CD4-positive, alpha-beta T cell (primary cell): Measurements from ENCODE around the gene CHRNA9. TPM values are rescaled to one million over a fixed set of nuclear protein-coding genes. Genes with fewer than 3 reads are reported as not detected.
A peak's percentile ranks its signal among the peaks of the same experiment; 100 is the strongest.

Experiments used
- ATAC-seq: fragments of 200-7000 bp; cut with Tn5 transposase; one replicate; pipeline ENCODE4 v1.10.0; 2022; ENCODE audit warnings: mild to moderate bottlenecking; ENCODE audit not compliant: poor library complexity
- CTCF ChIA-PET: fragments of 350-600 bp; sonication (Branson Sonifier 250); formaldehyde crosslinking; loops from one replicate; lab custom pipeline; 2021; ENCODE audit warnings: antibody characterized with exemption, inconsistent platforms; lab: Charles Lee
- POLR2A ChIA-PET: fragments of 350-600 bp; sonication (Branson Sonifier 250); formaldehyde crosslinking; loops from one replicate; lab custom pipeline; 2021; ENCODE audit warnings: antibody characterized with exemption, inconsistent platforms; lab: Charles Lee
- DNase-seq, 14 experiments: peaks; one replicate each; pipeline ENCODE4 v3.0.0-alpha.2; 2013 to 2020; ENCODE audit warnings: mixed read lengths in 2 of 14
- H3K27ac ChIP-seq, 2 donors: one replicate each; pipeline versions ENCODE4 v1.5.1 to v1.7.0; 2013; ENCODE audit warnings: low read length in 2 of 2, low read depth in 1 of 2, mild to moderate bottlenecking in 1 of 2
- H3K27me3 ChIP-seq, 2 experiments: 1 replicate in 1 of 2; 2 replicates in 1 of 2; pipeline versions ENCODE4 v1.6.1 to v1.7.0; 2013; ENCODE audit warnings: low read length in 2 of 2, control low read depth in 1 of 2, mild to moderate bottlenecking in 1 of 2, moderate library complexity in 1 of 2; ENCODE audit not compliant: insufficient read depth in 2 of 2, control insufficient read depth in 1 of 2
- H3K36me3 ChIP-seq: one replicate; pipeline ENCODE4 v1.6.1; 2013; ENCODE audit warnings: low read length, control low read depth; ENCODE audit not compliant: insufficient read depth
- H3K4me1 ChIP-seq: one replicate; pipeline ENCODE4 v1.6.1; 2013; ENCODE audit warnings: low read length, control low read depth; ENCODE audit not compliant: insufficient read depth
- H3K4me3 ChIP-seq: one replicate; pipeline ENCODE4 v1.5.1; 2013; ENCODE audit warnings: mild to moderate bottlenecking, low read length, moderate library complexity
- H3K9me3 ChIP-seq, 2 experiments: 1 replicate in 1 of 2; 2 replicates in 1 of 2; pipeline versions ENCODE4 v1.6.1 to v1.7.0; 2013; ENCODE audit warnings: low read length in 2 of 2, mild to moderate bottlenecking in 2 of 2, control low read depth in 1 of 2, moderate library complexity in 1 of 2; ENCODE audit not compliant: control insufficient read depth in 1 of 2, insufficient read depth in 1 of 2
- H3K27ac Mint-ChIP-seq: one replicate; pipeline ENCODE4 v1.8.0; 2020; ENCODE audit warnings: mixed read lengths
- H3K27me3 Mint-ChIP-seq: one replicate; pipeline ENCODE4 v1.8.0; 2021; ENCODE audit warnings: mixed read lengths
- H3K36me3 Mint-ChIP-seq: one replicate; pipeline ENCODE4 v1.8.0; 2021; ENCODE audit warnings: low read depth, mixed read lengths
- H3K4me1 Mint-ChIP-seq: one replicate; pipeline ENCODE4 v1.8.0; 2021; ENCODE audit warnings: low read depth, mixed read lengths
- H3K4me3 Mint-ChIP-seq: one replicate; pipeline ENCODE4 v1.8.0; 2020; ENCODE audit warnings: mild to moderate bottlenecking, mixed read lengths
- H3K9me3 Mint-ChIP-seq: one replicate; pipeline ENCODE4 v1.8.0; 2020; ENCODE audit warnings: mixed read lengths
- CTCF ChIP-seq: fragments of 200-600 bp; IDR thresholded peaks from one replicate; pipeline ENCODE4 v1.8.0; 2022; ENCODE audit warnings: antibody characterized with exemption, mild to moderate bottlenecking
- intact Hi-C, 2 experiments: fragments of 100-400 bp; cut with DNase I in 1 of 2; cut with micrococcal nuclease in 1 of 2; formaldehyde crosslinking; loops; one replicate each; pipeline versions ENCODE4 v1.15.1 to v1.9.0; 2023 to 2025; cut with DNase I, micrococcal nuclease
- total RNA-seq, 174 experiments: library from RNA in 2 of 174; stranded (reverse) in 2 of 174; gene quantifications; one replicate each; pipeline ENCODE4 v1.2.3 and lab custom pipeline; 2021 to 2026

Gene CHRNA9
- total RNA-seq, 2 experiments from 2014 or later, result not detected

GRCh38 chr4:40299126-40299525, 36.0 kb upstream of the CHRNA9 start:
- ATAC-seq, result no peak
- Mint-ChIP-seq H3K27me3 (no peaks in the 10 kb centered on the region), H3K36me3 (peaks cover 7% of the 10 kb centered on the region), H3K4me1 (peaks cover 65% of the 10 kb centered on the region), H3K4me3 (no peak overlapping the region), H3K27ac (peak overlapping the region; percentile 91), H3K9me3 (peaks cover 2% of the 10 kb centered on the region)
- peak overlapping the region; percentile 32 to 33 for H3K27ac ChIP-seq
- DNase-seq, result no peak
- ChIA-PET CTCF (interaction anchor here (2.3 kb wide), 1 partner anchor 15 kb away, joined by 7 read pairs; no protein-coding TSS in a partner anchor), POLR2A (interaction anchor here (1.1 to 4.4 kb wide), 4 partner anchors 9 to 52 kb away, joined by 3 to 28 read pairs (median 6); no protein-coding TSS in a partner anchor)
- no peaks in the 10 kb centered on the region for H3K36me3 ChIP-seq
- no peaks in the 10 kb centered on the region for H3K27me3 ChIP-seq
- intact Hi-C loops, result loop anchor here in 1 of 2 experiments (2.0 kb wide), 1 partner anchor 14 kb away; no protein-coding TSS in a partner anchor
- TF ChIP-seq CTCF, result no peak
- peaks cover 74% of the 10 kb centered on the region for H3K4me1 ChIP-seq
- peaks cover 0 to 14% of the 10 kb centered on the region in 2 experiments for H3K9me3 ChIP-seq
- no peak overlapping the region for H3K4me3 ChIP-seq

- Mint-ChIP-seq H3K9me3 (peaks cover 2% of the 10 kb centered on the region), H3K36me3 (peaks cover 7% of the 10 kb centered on the region), H3K4me3 (peak overlapping the region; percentile 58), H3K27ac (peak overlapping the region; percentile 91), H3K4me1 (peaks cover 71% of the 10 kb centered on the region), H3K27me3 (no peaks in the 10 kb centered on the region)
- intact Hi-C loops, result loop anchor here (2.0 kb wide), 3 partner anchors 15 to 103 kb away; partner anchors contain the start of gene RHOH (in 1 of the 2)
- Histone ChIP-seq H3K4me3 (no peak overlapping the region), H3K27me3 (no peaks in the 10 kb centered on the region), H3K27ac (peak overlapping the region; percentile 32 to 82), H3K36me3 (no peaks in the 10 kb centered on the region), H3K9me3 (peaks cover 4 to 7% of the 10 kb centered on the region in 2 experiments), H3K4me1 (peaks cover 81% of the 10 kb centered on the region)
- DNase-seq (peak in 2 of 14 experiments; percentile 34 to 36), ATAC-seq (no peak)
- peak; percentile 8 for TF ChIP-seq CTCF
- ChIA-PET CTCF (interaction anchor here (0.7 to 2.5 kb wide), 4 partner anchors 10 to 69 kb away, joined by 4 to 15 read pairs (median 6); no protein-coding TSS in a partner anchor), POLR2A (interaction anchor here (0.6 to 4.4 kb wide), 11 partner anchors 16 to 177 kb away, joined by 3 to 28 read pairs (median 4); no protein-coding TSS in a partner anchor)
These were observed 35.3 kb upstream of the CHRNA9 start for GRCh38 chr4:40299811-40300292.

- Mint-ChIP-seq H3K4me3 (peak overlapping the region; percentile 44), H3K27ac (peak overlapping the region; percentile 91), H3K9me3 (peaks cover 2% of the 10 kb centered on the region), H3K4me1 (peaks cover 78% of the 10 kb centered on the region), H3K36me3 (peaks cover 7% of the 10 kb centered on the region), H3K27me3 (no peaks in the 10 kb centered on the region)
- H3K27ac ChIP-seq, result peak overlapping the region; percentile 32 to 82
- H3K4me3 ChIP-seq, result no peak overlapping the region
- no peak for TF ChIP-seq CTCF
- ATAC-seq (no peak), DNase-seq (peak in 1 of 14 experiments; percentile 39)
- H3K36me3 ChIP-seq, result no peaks in the 10 kb centered on the region
- H3K4me1 ChIP-seq, result peaks cover 88% of the 10 kb centered on the region
- intact Hi-C loops, result loop anchor here in 1 of 2 experiments (1.0 to 2.0 kb wide), 3 partner anchors 16 to 104 kb away; partner anchors contain the start of gene RHOH
- ChIA-PET POLR2A (interaction anchor here (0.6 to 4.4 kb wide), 24 partner anchors 10 to 177 kb away, joined by 3 to 30 read pairs (median 10); no protein-coding TSS in a partner anchor), CTCF (interaction anchor here (0.7 to 2.5 kb wide), 5 partner anchors 9 to 69 kb away, joined by 4 to 15 read pairs (median 6); no protein-coding TSS in a partner anchor)
- no peaks in the 10 kb centered on the region for H3K27me3 ChIP-seq
- H3K9me3 ChIP-seq, result peaks cover 0 to 4% of the 10 kb centered on the region in 2 experiments
These were observed 34.6 kb upstream of the CHRNA9 start for GRCh38 chr4:40300371-40301162.
